ENCODE data around the gene TFF2.

The TFF2 gene

GRCh38 chr21:42324896-42325295 lies 25.9 kb downstream of the TFF2 start:
- Histone ChIP-seq H3K4me2 (ENCODE audit: low read depth, low read length, poor library complexity, severe bottlenecking) (no peak overlapping the region), H3K79me2 (ENCODE audit: insufficient read depth, low read length) (no peaks in the 10 kb centered on the region), H3F3A (ENCODE audit: low read depth) (no peaks in the 10 kb centered on the region), H3K36me3 (ENCODE audit: insufficient read depth, low read length) (no peaks in the 10 kb centered on the region; the same call in 1 of the 2 replicates), H3K9me3 (ENCODE audit: insufficient read depth, low read depth, low read length) (peaks cover 6% of the 10 kb centered on the region; the same call in 1 of the 2 replicates), H3K27me3 (ENCODE audit: insufficient read depth, low read length, poor library complexity, severe bottlenecking) (no peaks in the 10 kb centered on the region), H4K20me1 (ENCODE audit: insufficient read depth, low read length, poor library complexity, severe bottlenecking) (no peaks in the 10 kb centered on the region), H3K4me1 (ENCODE audit: insufficient read depth, low read length, poor library complexity, severe bottlenecking) (peaks cover 5% of the 10 kb centered on the region), H3K4me3 (ENCODE audit: low read length, poor library complexity, severe bottlenecking) (no peak overlapping the region), H3K9me2 (replicated peaks; ENCODE audit: low read depth, low read length) (no peaks in the 10 kb centered on the region), H3K9ac (ENCODE audit: low read depth, low read length, poor library complexity, severe bottlenecking) (no peak overlapping the region), H2AFZ (ENCODE audit: low read length) (no peak overlapping the region)
- TF ChIP-seq, protein P1, sequence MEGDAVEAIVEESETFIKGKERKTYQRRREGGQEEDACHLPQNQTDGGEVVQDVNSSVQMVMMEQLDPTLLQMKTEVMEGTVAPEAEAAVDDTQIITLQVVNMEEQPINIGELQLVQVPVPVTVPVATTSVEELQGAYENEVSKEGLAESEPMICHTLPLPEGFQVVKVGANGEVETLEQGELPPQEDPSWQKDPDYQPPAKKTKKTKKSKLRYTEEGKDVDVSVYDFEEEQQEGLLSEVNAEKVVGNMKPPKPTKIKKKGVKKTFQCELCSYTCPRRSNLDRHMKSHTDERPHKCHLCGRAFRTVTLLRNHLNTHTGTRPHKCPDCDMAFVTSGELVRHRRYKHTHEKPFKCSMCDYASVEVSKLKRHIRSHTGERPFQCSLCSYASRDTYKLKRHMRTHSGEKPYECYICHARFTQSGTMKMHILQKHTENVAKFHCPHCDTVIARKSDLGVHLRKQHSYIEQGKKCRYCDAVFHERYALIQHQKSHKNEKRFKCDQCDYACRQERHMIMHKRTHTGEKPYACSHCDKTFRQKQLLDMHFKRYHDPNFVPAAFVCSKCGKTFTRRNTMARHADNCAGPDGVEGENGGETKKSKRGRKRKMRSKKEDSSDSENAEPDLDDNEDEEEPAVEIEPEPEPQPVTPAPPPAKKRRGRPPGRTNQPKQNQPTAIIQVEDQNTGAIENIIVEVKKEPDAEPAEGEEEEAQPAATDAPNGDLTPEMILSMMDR (conservative IDR thresholded peaks at IDR 0.05; ENCODE audit: low read length) = no peak
- TF ChIP-seq EZH2phosphoT487 (IDR thresholded peaks at IDR 0.05; ENCODE audit: borderline replicate concordance) = no peak

DNA sequence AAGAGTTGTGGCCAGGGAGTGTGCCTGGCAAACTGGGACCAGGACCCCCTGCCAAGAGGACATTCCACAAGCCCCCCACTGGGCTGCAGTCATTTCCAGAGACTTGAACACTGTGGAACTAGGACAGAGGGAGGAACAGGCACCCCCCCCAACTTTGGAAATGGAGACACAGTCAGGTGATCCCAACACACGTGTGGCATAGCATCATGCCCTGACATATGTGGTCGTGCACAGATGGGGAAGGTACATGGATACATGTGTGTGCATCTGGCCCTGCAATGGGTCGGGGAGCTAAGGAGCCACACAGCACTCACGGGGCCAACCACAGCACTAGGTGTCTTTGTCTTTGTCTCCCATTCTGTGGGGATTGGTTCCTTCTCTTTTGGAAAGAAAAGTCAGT lies 28.9 kb downstream of the TFF2 start:
- H2AFZ ChIP-seq (ENCODE audit: low read length) = no peak overlapping the region
- no peaks in the 10 kb centered on the region for H4K20me1 ChIP-seq (ENCODE audit: insufficient read depth, low read length, poor library complexity, severe bottlenecking)
- H3F3A ChIP-seq (ENCODE audit: low read depth) = no peaks in the 10 kb centered on the region; the same call in 1 of the 2 replicates
- no peak overlapping the region for H3K4me2 ChIP-seq (ENCODE audit: low read depth, low read length, poor library complexity, severe bottlenecking)
- H3K4me1 ChIP-seq (ENCODE audit: insufficient read depth, low read length, poor library complexity, severe bottlenecking) = peaks cover 33% of the 10 kb centered on the region
- peaks cover 6% of the 10 kb centered on the region; the same call in 1 of the 2 replicates for H3K9me3 ChIP-seq (ENCODE audit: insufficient read depth, low read depth, low read length)
- no peaks in the 10 kb centered on the region for H3K79me2 ChIP-seq (ENCODE audit: insufficient read depth, low read length)
- no peak for TF ChIP-seq EZH2phosphoT487 (IDR thresholded peaks at IDR 0.05; ENCODE audit: borderline replicate concordance)
- TF ChIP-seq, protein P1 (conservative IDR thresholded peaks at IDR 0.05; ENCODE audit: low read length) = no peak
- H3K9ac ChIP-seq (ENCODE audit: low read depth, low read length, poor library complexity, severe bottlenecking) = no peak overlapping the region
- H3K4me3 ChIP-seq (ENCODE audit: low read length, poor library complexity, severe bottlenecking) = no peak overlapping the region
- no peaks in the 10 kb centered on the region for H3K9me2 ChIP-seq (replicated peaks; ENCODE audit: low read depth, low read length)
- H3K27me3 ChIP-seq (ENCODE audit: insufficient read depth, low read length, poor library complexity, severe bottlenecking) = no peaks in the 10 kb centered on the region
- no peaks in the 10 kb centered on the region for H3K36me3 ChIP-seq (ENCODE audit: insufficient read depth, low read length)

- no peaks in the 10 kb centered on the region for H3K79me2 ChIP-seq (ENCODE audit: insufficient read depth, low read length)
- no peak for TF ChIP-seq EZH2phosphoT487 (IDR thresholded peaks at IDR 0.05; ENCODE audit: borderline replicate concordance)
- TF ChIP-seq, protein P1 (conservative IDR thresholded peaks at IDR 0.05; ENCODE audit: low read length) = no peak
- H3K27me3 ChIP-seq (ENCODE audit: insufficient read depth, low read length, poor library complexity, severe bottlenecking) = no peaks in the 10 kb centered on the region
- H4K20me1 ChIP-seq (ENCODE audit: insufficient read depth, low read length, poor library complexity, severe bottlenecking) = no peaks in the 10 kb centered on the region
- peaks cover 6% of the 10 kb centered on the region; the same call in 1 of the 2 replicates for H3K9me3 ChIP-seq (ENCODE audit: insufficient read depth, low read depth, low read length)
- H3K9ac ChIP-seq (ENCODE audit: low read depth, low read length, poor library complexity, severe bottlenecking) = no peak overlapping the region
- H3K9me2 ChIP-seq (replicated peaks; ENCODE audit: low read depth, low read length) = no peaks in the 10 kb centered on the region
- H3K4me1 ChIP-seq (ENCODE audit: insufficient read depth, low read length, poor library complexity, severe bottlenecking) = peaks cover 33% of the 10 kb centered on the region
- H3K4me2 ChIP-seq (ENCODE audit: low read depth, low read length, poor library complexity, severe bottlenecking) = no peak overlapping the region
- H3K4me3 ChIP-seq (ENCODE audit: low read length, poor library complexity, severe bottlenecking) = no peak overlapping the region
- H3K36me3 ChIP-seq (ENCODE audit: insufficient read depth, low read length) = no peaks in the 10 kb centered on the region
- H2AFZ ChIP-seq (ENCODE audit: low read length) = no peak overlapping the region
- H3F3A ChIP-seq (ENCODE audit: low read depth) = no peaks in the 10 kb centered on the region; the same call in 1 of the 2 replicates
Observed at GRCh38 chr21:42321231-42321630, 29.6 kb downstream of the TFF2 start.

Data from Loucy (cell line).